GM13977 (cell line): ENCODE measurements around the gene SPANXD.
"Not testable (repeated sequence)": the region's sequence is repeated elsewhere in the genome, so short reads cannot be mapped to it uniquely, and the experiment has no call there.

Experiments used
- DNase-seq: peaks from one replicate; pipeline ENCODE4 v3.0.0; 2012; ENCODE audit warnings: low spot score
- CTCF ChIP-seq: IDR thresholded peaks from 2 replicates; pipeline ENCODE4 v1.5.1; 2012; ENCODE audit warnings: mild to moderate bottlenecking, control low read depth; ENCODE audit not compliant: insufficient read depth; ENCODE audit errors: extremely low read depth, missing control alignments
- in situ Hi-C: fragments of 300-500 bp; cut with MboI; formaldehyde crosslinking; loops from one replicate; pipeline ENCODE4 v1.12.0; 2022; ENCODE audit warnings: low sequenced_read_pairs, low pct_unique_long_range_greater_than_20kb, mixed read lengths, inconsistent platforms; ENCODE audit not compliant: unreplicated experiment

Gene SPANXD

GRCh38 chrX:141698639-141699038 is at the start of gene SPANXD:
SPANXD (minus strand) TSS chrX:141698739; CDS start chrX:141698405, 334 bp downstream.
- DNase-seq, in situ Hi-C loops: not testable (repeated sequence)

GRCh38 chrX:141742666-141743065 is 44.1 kb upstream of the SPANXD start:
- TF ChIP-seq CTCF = no peak
- in situ Hi-C loops = no loop called here

GRCh38 chrX:141736656-141737055 is 38.1 kb upstream of the SPANXD start:
- in situ Hi-C loops = no loop called here
- no peak for TF ChIP-seq CTCF
- DNase-seq = no peak

More at GRCh38 chrX:141742666-141743065, 44.1 kb upstream of the SPANXD start:
- no peak for DNase-seq

GRCh38 chrX:141733371-141733770 is 34.8 kb upstream of the SPANXD start:
- TF ChIP-seq CTCF = no peak
- no peak for DNase-seq
- in situ Hi-C loops = no loop called here

GRCh38 chrX:141732031-141732430 is 33.5 kb upstream of the SPANXD start:
- in situ Hi-C loops = no loop called here
- TF ChIP-seq CTCF = no peak

GRCh38 chrX:141724186-141724585 is 25.6 kb upstream of the SPANXD start:
- no peak for TF ChIP-seq CTCF
- in situ Hi-C loops = no loop called here
- no peak for DNase-seq

More at GRCh38 chrX:141732031-141732430, 33.5 kb upstream of the SPANXD start:
- DNase-seq = no peak

- TF ChIP-seq CTCF = no peak
- in situ Hi-C loops = no loop called here
- no peak for DNase-seq
Measured at GRCh38 chrX:141714680-141715079, 16.1 kb upstream of the SPANXD start.
